DOHH2 (cell line): ENCODE data around the gene TAAR1.

Source experiments
- H3F3A ChIP-seq: fragments of 200-600 bp; sonication (generic), shearing (Covaris generic); 2 replicates; pipeline ENCODE4 v1.6.0; 2016; ENCODE audit warnings: antibody characterized with exemption, mild to moderate bottlenecking; ENCODE audit not compliant: control insufficient read depth, insufficient read depth
- H3K27ac ChIP-seq: fragments of 200-600 bp; sonication (generic); 2 replicates; pipeline ENCODE4 v1.5.1; 2014; ENCODE audit warnings: low read depth, mild to moderate bottlenecking, low read length, moderate library complexity
- H3K27me3 ChIP-seq: fragments of 200-600 bp; sonication (generic); 2 replicates; pipeline ENCODE4 v1.6.1; 2014; ENCODE audit warnings: mild to moderate bottlenecking, low read length, mixed read lengths; ENCODE audit not compliant: control insufficient read depth
- H3K36me3 ChIP-seq: fragments of 200-600 bp; sonication (generic); 2 replicates; pipeline ENCODE4 v1.6.1; 2014; ENCODE audit warnings: mild to moderate bottlenecking, low read length, moderate library complexity, mixed read lengths; ENCODE audit not compliant: control insufficient read depth
- H3K4me1 ChIP-seq: fragments of 200-600 bp; sonication (generic); 2 replicates; pipeline ENCODE4 v1.6.1; 2014; ENCODE audit warnings: mild to moderate bottlenecking, low read length, mixed read lengths; ENCODE audit not compliant: control insufficient read depth
- H3K4me2 ChIP-seq: fragments of 200-600 bp; sonication (generic); 2 replicates; pipeline ENCODE4 v1.6.0; 2014; ENCODE audit warnings: mild to moderate bottlenecking, low read length, moderate library complexity
- H3K4me3 ChIP-seq: fragments of 200-600 bp; sonication (generic); 2 replicates; pipeline ENCODE4 v1.5.1; 2014; ENCODE audit warnings: mild to moderate bottlenecking, low read length, mixed read lengths
- H3K79me2 ChIP-seq: fragments of 200-600 bp; sonication (generic); 2 replicates; pipeline ENCODE4 v1.6.1; 2014; ENCODE audit warnings: mild to moderate bottlenecking, low read length, mixed read lengths; ENCODE audit not compliant: control insufficient read depth
- H3K9me2 ChIP-seq: fragments of 200-600 bp; sonication (generic); replicated peaks from 2 replicates; pipeline ENCODE4 v1.6.1; 2014; ENCODE audit warnings: mild to moderate bottlenecking, low read length, mixed read lengths; ENCODE audit not compliant: control insufficient read depth
- H3K9me3 ChIP-seq: fragments of 200-600 bp; sonication (generic); 2 replicates; pipeline ENCODE4 v1.6.1; 2014; ENCODE audit warnings: antibody characterized with exemption, low read length, mixed read lengths; ENCODE audit not compliant: control insufficient read depth, insufficient read depth
- H4K20me1 ChIP-seq: fragments of 200-600 bp; sonication (generic); 2 replicates; pipeline ENCODE4 v1.6.0; 2014; ENCODE audit warnings: low read depth, mild to moderate bottlenecking, antibody characterized with exemption, low read length, moderate library complexity; ENCODE audit not compliant: control insufficient read depth, insufficient read depth
- EZH2phosphoT487 ChIP-seq: fragments of 200-600 bp; sonication (generic); IDR thresholded peaks from 2 replicates; pipeline ENCODE4 v1.6.1; 2017; ENCODE audit warnings: borderline replicate concordance, mild to moderate bottlenecking, antibody characterized with exemption, low read length, moderate library complexity, mixed read lengths
- TF ChIP-seq, protein P1 (sequence below): fragments of 200-600 bp; sonication (generic); IDR thresholded peaks from one replicate; pipeline ENCODE4 v1.5.1; 2014; ENCODE audit warnings: antibody characterized with exemption, mild to moderate bottlenecking, low read depth, low read length; ENCODE audit not compliant: poor library complexity, severe bottlenecking

Gene TAAR1

DNA sequence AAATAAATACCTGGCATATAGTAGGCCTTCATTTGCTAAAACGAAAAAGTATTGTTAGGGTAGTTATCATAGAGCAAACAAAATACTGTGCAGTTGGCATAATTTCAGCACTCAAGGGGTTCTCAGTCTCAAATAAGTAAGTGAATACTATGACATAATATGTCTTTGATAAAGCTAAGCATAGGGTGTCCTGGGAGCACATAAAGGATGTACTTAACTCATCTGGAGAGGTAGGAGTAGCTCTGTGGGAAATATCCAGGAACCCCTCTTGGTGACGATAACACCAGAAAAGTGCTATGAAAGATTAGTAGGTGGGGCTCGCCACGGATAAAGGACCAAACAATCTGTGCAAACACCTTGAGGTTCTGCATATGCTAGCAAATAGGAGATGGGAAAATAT, 31.7 kb upstream of the TAAR1 start:
- Histone ChIP-seq H4K20me1 (no peaks in the 10 kb centered on the region), H3K9me3 (no peaks in the 10 kb centered on the region), H3K79me2 (no peaks in the 10 kb centered on the region), H3K4me3 (no peak overlapping the region), H3K4me1 (no peaks in the 10 kb centered on the region), H3K36me3 (no peaks in the 10 kb centered on the region), H3K4me2 (no peak overlapping the region), H3K27ac (no peak overlapping the region), H3K27me3 (no peaks in the 10 kb centered on the region), H3F3A (no peaks in the 10 kb centered on the region), H3K9me2 (no peaks in the 10 kb centered on the region)
- no peak for TF ChIP-seq EZH2phosphoT487
- TF ChIP-seq, protein P1, sequence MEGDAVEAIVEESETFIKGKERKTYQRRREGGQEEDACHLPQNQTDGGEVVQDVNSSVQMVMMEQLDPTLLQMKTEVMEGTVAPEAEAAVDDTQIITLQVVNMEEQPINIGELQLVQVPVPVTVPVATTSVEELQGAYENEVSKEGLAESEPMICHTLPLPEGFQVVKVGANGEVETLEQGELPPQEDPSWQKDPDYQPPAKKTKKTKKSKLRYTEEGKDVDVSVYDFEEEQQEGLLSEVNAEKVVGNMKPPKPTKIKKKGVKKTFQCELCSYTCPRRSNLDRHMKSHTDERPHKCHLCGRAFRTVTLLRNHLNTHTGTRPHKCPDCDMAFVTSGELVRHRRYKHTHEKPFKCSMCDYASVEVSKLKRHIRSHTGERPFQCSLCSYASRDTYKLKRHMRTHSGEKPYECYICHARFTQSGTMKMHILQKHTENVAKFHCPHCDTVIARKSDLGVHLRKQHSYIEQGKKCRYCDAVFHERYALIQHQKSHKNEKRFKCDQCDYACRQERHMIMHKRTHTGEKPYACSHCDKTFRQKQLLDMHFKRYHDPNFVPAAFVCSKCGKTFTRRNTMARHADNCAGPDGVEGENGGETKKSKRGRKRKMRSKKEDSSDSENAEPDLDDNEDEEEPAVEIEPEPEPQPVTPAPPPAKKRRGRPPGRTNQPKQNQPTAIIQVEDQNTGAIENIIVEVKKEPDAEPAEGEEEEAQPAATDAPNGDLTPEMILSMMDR, result no peak

DNA sequence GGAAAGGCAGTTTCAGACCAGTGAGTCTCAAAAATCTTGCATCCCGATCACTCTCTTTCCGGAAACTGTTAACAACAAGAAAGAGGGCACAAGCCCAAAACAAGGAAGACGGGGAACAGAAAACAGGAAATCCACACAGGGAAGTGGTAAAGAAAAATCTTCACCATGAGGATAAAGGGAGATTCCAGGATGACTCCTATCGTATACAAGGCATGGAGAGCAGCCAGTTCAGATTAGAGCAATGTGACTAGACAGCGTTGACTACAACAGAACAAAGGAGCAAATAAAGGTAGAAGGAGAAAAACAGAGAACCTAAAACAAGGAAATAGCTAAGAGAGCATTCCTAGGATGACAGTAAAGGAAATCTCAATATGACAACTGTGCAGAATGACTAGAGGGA, 28.3 kb upstream of the TAAR1 start:
- no peak for TF ChIP-seq EZH2phosphoT487
- TF ChIP-seq, protein P1, result no peak
- H3F3A ChIP-seq, result no peaks in the 10 kb centered on the region
- no peaks in the 10 kb centered on the region for H3K4me1 ChIP-seq
- no peaks in the 10 kb centered on the region for H3K27me3 ChIP-seq
- no peaks in the 10 kb centered on the region for H3K9me3 ChIP-seq
- H3K79me2 ChIP-seq, result no peaks in the 10 kb centered on the region
- H3K9me2 ChIP-seq, result no peaks in the 10 kb centered on the region
- no peak overlapping the region for H3K4me2 ChIP-seq
- H3K4me3 ChIP-seq, result no peak overlapping the region
- H3K36me3 ChIP-seq, result no peaks in the 10 kb centered on the region
- H4K20me1 ChIP-seq, result no peaks in the 10 kb centered on the region
- no peak overlapping the region for H3K27ac ChIP-seq

DNA sequence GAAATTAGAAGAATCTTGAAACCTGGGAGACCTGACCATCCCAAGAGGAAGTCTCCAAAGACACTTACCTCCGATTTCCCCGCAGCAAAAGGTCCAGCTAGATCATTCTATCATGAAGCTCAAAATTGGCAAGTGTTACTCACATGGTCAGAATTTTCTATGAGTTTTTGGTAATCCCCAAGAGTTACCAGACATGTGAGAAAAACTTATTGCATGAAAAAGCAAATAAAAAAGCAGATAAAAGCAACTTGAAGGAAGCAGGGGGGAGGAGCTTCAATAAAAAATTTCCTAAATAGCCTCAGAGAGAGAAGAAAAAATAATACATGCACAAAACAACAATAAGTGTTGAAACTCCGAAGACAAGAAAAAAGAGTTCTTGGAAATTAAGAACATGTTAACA, 27.5 kb upstream of the TAAR1 start:
- Histone ChIP-seq H3K4me2 (no peak overlapping the region), H3F3A (no peaks in the 10 kb centered on the region), H3K27me3 (no peaks in the 10 kb centered on the region), H3K4me3 (no peak overlapping the region), H3K9me2 (no peaks in the 10 kb centered on the region), H3K79me2 (no peaks in the 10 kb centered on the region), H3K9me3 (no peaks in the 10 kb centered on the region), H3K27ac (no peak overlapping the region), H3K36me3 (no peaks in the 10 kb centered on the region), H4K20me1 (no peaks in the 10 kb centered on the region), H3K4me1 (no peaks in the 10 kb centered on the region)
- TF ChIP-seq, protein P1, result no peak
- no peak for TF ChIP-seq EZH2phosphoT487

DNA sequence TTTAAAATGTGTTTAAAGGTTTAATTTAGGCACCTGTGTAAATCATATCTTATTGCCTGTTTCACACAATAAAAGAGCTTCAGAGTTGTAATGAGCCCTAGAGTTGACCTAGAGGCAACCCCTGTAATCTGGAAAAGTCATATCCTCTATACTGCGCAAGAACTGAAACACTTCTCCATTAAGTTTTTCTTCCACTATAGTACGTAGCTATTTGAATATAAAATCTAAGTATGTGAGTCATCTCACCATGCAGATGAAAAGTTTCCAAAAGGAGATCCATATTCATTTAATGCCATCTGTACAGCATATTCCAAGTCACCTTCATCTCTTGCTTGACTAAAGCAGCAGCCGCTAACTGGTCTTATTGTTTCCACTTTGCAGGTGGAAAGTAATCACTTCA, 26.0 kb upstream of the TAAR1 start:
- Histone ChIP-seq H3K27me3 (no peaks in the 10 kb centered on the region), H3F3A (no peaks in the 10 kb centered on the region), H3K4me2 (no peak overlapping the region), H3K4me1 (no peaks in the 10 kb centered on the region), H3K27ac (no peak overlapping the region), H4K20me1 (no peaks in the 10 kb centered on the region), H3K79me2 (no peaks in the 10 kb centered on the region), H3K9me3 (no peaks in the 10 kb centered on the region), H3K4me3 (no peak overlapping the region), H3K36me3 (no peaks in the 10 kb centered on the region), H3K9me2 (no peaks in the 10 kb centered on the region)
- TF ChIP-seq, protein P1, result no peak
- no peak for TF ChIP-seq EZH2phosphoT487
